Right cardiac atrium (tissue), 5 donors: ENCODE results near the gene ALK. TPM values are rescaled to one million over a fixed set of nuclear protein-coding genes. Genes with fewer than 3 reads are reported as not detected.

Source experiments
- ATAC-seq, 2 donors: fragments of 200-7000 bp; cut with Tn5 transposase; one replicate each; pipeline versions ENCODE4 v1.8.0 to v1.9.1; 2020; ENCODE audit warnings: moderate library complexity in 2 of 2, mild to moderate bottlenecking in 1 of 2
- DNase-seq, 3 donors: peaks; one replicate each; pipeline ENCODE4 v3.0.0-alpha.2; 2020
- H3K27ac ChIP-seq: one replicate; pipeline ENCODE4 v1.5.1; 2013; ENCODE audit warnings: mild to moderate bottlenecking, low read length, control low read depth, moderate library complexity
- H3K27me3 ChIP-seq: one replicate; pipeline ENCODE4 v1.6.1; 2013; ENCODE audit not compliant: control insufficient read depth, insufficient read depth
- H3K4me1 ChIP-seq: one replicate; pipeline ENCODE4 v1.6.1; 2013; ENCODE audit warnings: low read length; ENCODE audit not compliant: control insufficient read depth, insufficient read depth
- H3K4me3 ChIP-seq: one replicate; pipeline ENCODE4 v1.5.1; 2013; ENCODE audit warnings: low read length, control low read depth
- H3K9me3 ChIP-seq: one replicate; pipeline ENCODE4 v1.6.1; 2013; ENCODE audit warnings: low read length; ENCODE audit not compliant: control insufficient read depth
- WGBS: extraction: QIAGEN DNeasy Blood & Tissue Kit; methylation state at CpG from one replicate; pipeline ENCODE4 v1.1.7; 2013; 5-methylcytosine and 5-hydroxymethylcytosine counted together
- intact Hi-C, 4 donors: fragments of 100-400 bp; cut with DNase I; formaldehyde crosslinking; loops; one replicate each; pipeline versions ENCODE4 v1.11.0 to v1.14.0; 2022 to 2023
- polyA plus RNA-seq: library from polyadenylated mRNA; stranded (reverse); fragments of 200-250 nt; gene quantifications from one replicate; pipeline ENCODE4 v1.2.3, GENCODE V29; 2013
- total RNA-seq, 4 donors: library from RNA; stranded (reverse); fragmentation: NEBNext Ultra II Directional; extraction: Animal tissue kit (Norgen Biotek cat#: 25700); gene quantifications; one replicate each; pipeline ENCODE4 v1.2.1, GENCODE V29; 2021
- donor health status: healthy with polysubstance abuse.
- donor health status: DM: no; HTN: yes; CAD: no.
- donor health status: DM: no; HTN: no; CAD: no.
- donor health status: DM: no; HTN: yes; CAD: no; lungs with severe emphysema.
- donor health status: DM: yes; HTN: yes; CAD: no.

The ALK gene
- total and polyA plus RNA-seq, 5 donors: 0.05 to 0.17 (median 0.10) TPM; not detected in 1

- no peak overlapping the region for H3K4me3 ChIP-seq
- no peaks in the 10 kb centered on the region for H3K27me3 ChIP-seq
- 65% methylated on average over 5 of the region's 5 CpGs for WGBS
- no peaks in the 10 kb centered on the region for H3K4me1 ChIP-seq
- H3K9me3 ChIP-seq: no peaks in the 10 kb centered on the region
- no peak for DNase-seq
- no peak overlapping the region for H3K27ac ChIP-seq
- no peak for ATAC-seq
- intact Hi-C loops: loop anchor here in 1 of 4 donors (10.0 kb wide), 1 partner anchor 533 kb away; no protein-coding TSS in a partner anchor
These were observed 609.9 kb downstream of the ALK start for GRCh38 chr2:29311458-29311857.

- Histone ChIP-seq H3K4me3 (no peak overlapping the region), H3K27me3 (no peaks in the 10 kb centered on the region), H3K9me3 (no peaks in the 10 kb centered on the region), H3K27ac (no peak overlapping the region), H3K4me1 (no peaks in the 10 kb centered on the region)
- ATAC-seq (no peak), DNase-seq (no peak)
- intact Hi-C loops: loop anchor here in 1 of 4 donors (10.0 kb wide), 1 partner anchor 534 kb away; no protein-coding TSS in a partner anchor
- WGBS: 83% methylated on average over 10 of the region's 10 CpGs
These were observed 610.6 kb downstream of the ALK start for GRCh38 chr2:29310650-29311348.

DNA sequence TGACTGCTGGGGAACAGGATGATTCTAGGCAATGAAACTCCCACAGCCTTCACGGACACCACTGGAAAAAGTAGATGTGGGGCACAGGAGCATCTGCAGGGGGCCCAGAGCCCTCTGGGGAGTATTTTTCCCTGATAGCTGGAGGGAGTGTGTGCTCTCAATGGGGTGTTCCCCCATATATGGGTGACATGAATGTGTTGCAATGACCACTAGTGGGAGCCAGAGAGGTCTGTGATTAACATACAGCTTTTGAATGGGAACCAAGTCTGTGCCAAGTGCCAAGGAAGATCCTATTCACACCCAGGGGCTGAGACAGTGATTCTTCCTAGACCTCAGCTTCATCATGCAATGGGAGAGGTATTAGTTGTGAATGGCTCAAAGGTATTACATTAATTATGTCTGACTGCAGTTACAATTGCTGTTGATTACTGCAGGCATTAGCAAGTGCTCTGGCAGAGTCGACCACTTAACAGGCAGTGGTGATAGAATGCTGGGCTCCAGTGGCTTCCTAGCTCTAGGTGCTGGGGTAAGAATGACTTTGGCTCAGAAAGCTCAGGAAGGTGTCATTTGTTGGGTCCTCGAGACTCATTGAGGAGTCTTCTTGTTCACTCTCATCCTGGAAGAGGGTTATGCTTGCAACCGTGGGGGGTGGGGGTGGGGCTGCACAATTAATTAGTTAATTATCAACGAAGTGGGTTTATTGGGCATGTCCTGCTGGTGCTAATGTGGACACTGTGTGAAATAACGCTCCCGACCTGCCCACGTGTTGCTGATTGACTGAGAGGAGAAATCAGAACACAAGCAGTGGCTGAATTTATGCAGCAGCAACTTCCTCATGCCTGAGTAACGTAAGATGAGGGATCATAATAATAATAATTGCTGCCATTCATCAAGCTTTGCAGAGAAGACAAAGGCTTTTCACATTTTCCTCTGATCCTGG is 612.0 kb downstream of the ALK start:
- Histone ChIP-seq H3K27me3 (no peaks in the 10 kb centered on the region), H3K9me3 (no peaks in the 10 kb centered on the region), H3K4me1 (no peaks in the 10 kb centered on the region), H3K27ac (no peak overlapping the region), H3K4me3 (no peak overlapping the region)
- DNase-seq: no peak
- intact Hi-C loops: loop anchor here in 2 of 4 donors (5.0 to 10.0 kb wide), 2 partner anchors 533 to 535 kb away; no protein-coding TSS in a partner anchor
- WGBS: 64% methylated on average over 9 of the region's 9 CpGs
- peak in 1 of 2 donors; percentile 51 for ATAC-seq

DNA sequence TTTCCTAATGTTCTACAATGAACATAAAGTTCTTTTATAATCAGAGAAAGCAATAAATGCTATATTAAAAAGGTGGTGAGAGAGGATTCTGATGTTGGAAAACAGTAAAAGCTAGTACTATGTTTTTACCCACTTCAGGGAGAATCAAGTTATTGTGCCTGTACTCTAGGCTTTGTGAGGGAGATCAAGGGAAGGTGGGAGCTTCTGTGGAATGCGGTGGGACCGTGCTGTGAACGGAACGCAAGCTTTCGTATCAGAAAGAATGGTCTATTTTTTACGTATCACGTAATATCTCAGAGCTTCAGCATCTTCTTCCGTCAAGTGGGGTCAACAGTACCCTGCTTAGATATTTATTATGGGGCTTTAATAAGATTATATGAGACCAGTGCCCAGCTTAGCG is 613.0 kb downstream of the ALK start:
- H3K27me3 ChIP-seq: no peaks in the 10 kb centered on the region
- intact Hi-C loops: loop anchor here in 1 of 4 donors (5.0 kb wide), 1 partner anchor 534 kb away; no protein-coding TSS in a partner anchor
- no peaks in the 10 kb centered on the region for H3K4me1 ChIP-seq
- ATAC-seq (no peak), DNase-seq (no peak)
- 60% methylated on average over 9 of the region's 9 CpGs for WGBS
- no peak overlapping the region for H3K4me3 ChIP-seq
- H3K27ac ChIP-seq: no peak overlapping the region
- no peaks in the 10 kb centered on the region for H3K9me3 ChIP-seq

GRCh38 chr2:29307519-29307918 is 613.9 kb downstream of the ALK start:
- no peaks in the 10 kb centered on the region for H3K4me1 ChIP-seq
- 55% methylated on average over 2 of the region's 2 CpGs for WGBS
- H3K27ac ChIP-seq: no peak overlapping the region
- ATAC-seq (no peak), DNase-seq (no peak)
- no peak overlapping the region for H3K4me3 ChIP-seq
- H3K27me3 ChIP-seq: no peaks in the 10 kb centered on the region
- H3K9me3 ChIP-seq: no peaks in the 10 kb centered on the region
- intact Hi-C loops: loop anchor here in 1 of 4 donors (5.0 kb wide), 1 partner anchor 535 kb away; no protein-coding TSS in a partner anchor

DNA sequence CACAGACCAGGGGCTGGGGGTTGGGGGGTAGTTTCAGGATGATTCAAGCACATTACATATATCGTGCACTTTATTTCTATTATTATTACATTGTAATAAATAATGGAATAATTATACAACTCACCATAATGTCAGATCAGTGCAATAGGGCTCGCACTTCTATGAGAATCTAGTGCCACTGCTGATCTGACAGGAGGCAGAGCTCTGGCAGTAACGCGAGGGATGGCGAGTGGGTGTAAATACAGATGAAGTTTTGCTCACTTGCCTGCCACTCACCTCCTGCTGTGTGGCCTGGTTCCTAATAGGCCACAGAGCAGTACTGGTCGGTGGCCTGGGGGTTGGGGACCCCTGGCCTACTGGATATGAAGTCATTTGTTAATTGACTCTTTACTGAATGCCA is 615.6 kb downstream of the ALK start:
- Histone ChIP-seq H3K4me3 (no peak overlapping the region), H3K9me3 (no peaks in the 10 kb centered on the region), H3K27me3 (no peaks in the 10 kb centered on the region), H3K4me1 (no peaks in the 10 kb centered on the region), H3K27ac (no peak overlapping the region)
- ATAC-seq (no peak), DNase-seq (no peak)
- WGBS: 78% methylated on average over 6 of the region's 6 CpGs
- intact Hi-C loops: loop anchor here in 1 of 4 donors (5.0 kb wide), 1 partner anchor 537 kb away; no protein-coding TSS in a partner anchor

DNA sequence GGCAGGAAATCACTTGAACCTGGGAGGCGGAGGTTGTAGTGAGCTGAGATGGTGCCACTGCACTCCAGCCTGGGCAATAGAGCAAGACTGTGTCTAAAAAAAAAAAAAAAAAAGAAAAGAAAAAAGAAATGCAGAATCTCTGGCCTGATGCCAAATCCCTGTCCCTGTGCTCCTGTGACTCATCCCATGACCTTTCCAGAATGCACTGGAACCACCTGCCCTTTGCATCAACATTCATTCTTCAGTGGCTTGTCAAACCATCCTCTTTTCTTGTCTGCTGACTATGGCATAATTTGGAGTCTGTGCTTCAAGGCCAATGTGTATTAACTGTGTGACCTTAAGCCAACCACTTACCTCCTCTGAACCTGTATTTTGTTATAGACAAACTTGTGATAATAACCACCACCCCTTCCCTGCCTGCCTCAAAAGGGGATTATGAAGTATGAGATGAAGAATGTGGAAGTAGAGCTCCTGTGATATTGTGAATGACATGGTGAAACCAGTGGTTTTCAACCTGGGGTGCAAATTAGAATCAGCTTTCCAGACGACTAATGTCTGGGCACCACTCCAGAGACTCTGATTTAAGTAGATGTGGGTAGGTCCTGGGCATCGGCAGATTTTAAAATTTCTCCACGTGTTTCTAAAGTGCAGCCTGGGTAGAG is 616.9 kb downstream of the ALK start:
- Histone ChIP-seq H3K4me1 (no peaks in the 10 kb centered on the region), H3K4me3 (no peak overlapping the region), H3K27ac (no peak overlapping the region), H3K9me3 (no peaks in the 10 kb centered on the region), H3K27me3 (no peaks in the 10 kb centered on the region)
- intact Hi-C loops: loop anchor here in 1 of 4 donors (5.0 kb wide), 1 partner anchor 538 kb away; no protein-coding TSS in a partner anchor
- no peak for ATAC-seq
- WGBS: 64% methylated on average over 4 of the region's 4 CpGs
- no peak for DNase-seq

GRCh38 chr2:29296585-29296984 is 624.8 kb downstream of the ALK start:
- H3K9me3 ChIP-seq: no peaks in the 10 kb centered on the region
- no peaks in the 10 kb centered on the region for H3K27me3 ChIP-seq
- WGBS: 78% methylated on average over 10 of the region's 10 CpGs
- no peaks in the 10 kb centered on the region for H3K4me1 ChIP-seq
- DNase-seq (no peak), ATAC-seq (no peak)
- intact Hi-C loops: no loop called here
- H3K27ac ChIP-seq: no peak overlapping the region
- no peak overlapping the region for H3K4me3 ChIP-seq

DNA sequence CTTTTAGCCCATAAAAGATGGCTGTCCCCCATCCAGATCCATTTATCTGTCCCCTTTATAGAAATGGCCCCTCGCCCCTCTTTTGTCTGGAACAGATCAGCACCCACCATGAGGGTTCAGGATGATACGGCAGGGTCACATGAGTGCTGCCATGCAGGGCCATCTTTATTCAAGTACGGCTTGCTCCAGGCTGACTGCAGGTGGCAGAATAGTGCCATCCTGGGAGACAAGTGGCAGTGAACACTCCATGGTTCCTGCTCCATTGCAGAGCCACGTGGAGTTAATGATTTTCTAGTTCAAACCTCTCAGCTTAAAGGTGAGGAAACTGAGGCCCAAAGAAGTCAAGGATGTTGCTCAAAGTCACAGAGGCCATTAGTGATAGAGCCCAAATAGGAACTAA is 625.5 kb downstream of the ALK start:
- Histone ChIP-seq H3K4me3 (no peak overlapping the region), H3K27me3 (no peaks in the 10 kb centered on the region), H3K27ac (no peak overlapping the region), H3K9me3 (no peaks in the 10 kb centered on the region), H3K4me1 (no peaks in the 10 kb centered on the region)
- no peak for DNase-seq
- no peak for ATAC-seq
- intact Hi-C loops: no loop called here
- 34% methylated on average over 4 of the region's 4 CpGs for WGBS

GRCh38 chr2:29293830-29294438 is 627.5 kb downstream of the ALK start:
- Histone ChIP-seq H3K27me3 (no peaks in the 10 kb centered on the region), H3K4me3 (no peak overlapping the region), H3K27ac (no peak overlapping the region), H3K9me3 (no peaks in the 10 kb centered on the region), H3K4me1 (no peaks in the 10 kb centered on the region)
- 18% methylated on average over 5 of the region's 5 CpGs for WGBS
- DNase-seq (no peak), ATAC-seq (no peak)
- intact Hi-C loops: no loop called here
